ENCODE measurements around the gene PLIN5. TPM values are rescaled to one million over a fixed set of nuclear protein-coding genes. Genes with fewer than 3 reads are reported as not detected.

The PLIN5 gene
- total RNA-seq, 1 donor from 2014 or later: 0.27 TPM

DNA sequence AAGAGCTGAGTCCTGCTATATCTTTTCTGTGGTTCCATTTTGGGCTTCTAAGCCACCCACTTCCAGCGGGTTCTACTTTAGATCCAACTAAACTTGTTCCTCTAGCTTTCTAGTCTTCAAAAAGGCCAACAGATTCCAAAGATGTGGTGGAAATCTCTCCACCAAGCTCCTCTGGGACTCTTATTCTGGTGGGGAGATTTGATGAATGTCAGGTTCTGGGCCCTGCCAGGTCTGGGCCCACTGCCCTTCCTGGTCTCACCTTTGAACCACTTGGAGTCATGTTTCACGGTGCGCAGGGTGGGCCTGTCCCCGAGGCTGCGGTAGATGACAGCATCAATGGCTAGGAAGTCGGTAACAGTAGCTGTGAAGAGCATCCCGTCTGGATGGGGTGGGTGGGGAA, 19.7 kb upstream of the PLIN5 start:
- Mint-ChIP-seq H3K27ac (no peak overlapping the region), H3K36me3 (peaks cover 7% of the 10 kb centered on the region), H3K4me1 (peaks cover 3% of the 10 kb centered on the region), H3K4me3 (no peak overlapping the region), H3K27me3 (ENCODE audit: low read depth) (peaks cover 4% of the 10 kb centered on the region), H3K9me3 (peaks cover 4% of the 10 kb centered on the region)
- DNase-seq (ENCODE audit: low spot score in 2 of 2, unreplicated experiment in 2 of 2): no peak
- TF ChIP-seq CTCF (IDR thresholded peaks at IDR 0.05; ENCODE audit: unreplicated experiment): no peak

DNA sequence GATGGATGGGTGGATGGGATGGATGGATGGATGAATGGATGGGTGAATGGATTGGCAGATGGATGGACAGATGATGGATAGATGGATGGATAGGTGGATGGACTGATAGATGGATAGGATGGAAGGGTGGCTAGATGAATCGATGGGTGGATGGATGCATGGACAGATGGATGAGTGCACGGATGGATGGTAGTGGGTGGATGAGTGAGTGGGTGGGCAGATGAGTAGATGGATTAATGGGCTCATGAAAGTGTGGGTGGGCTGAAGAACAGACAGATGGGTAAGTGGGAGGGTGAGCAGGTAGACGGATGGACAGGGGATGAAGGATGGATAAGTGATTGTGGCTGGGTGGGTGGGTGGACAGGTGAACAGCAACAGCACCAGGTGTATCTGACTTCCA, 18.8 kb upstream of the PLIN5 start:
- Mint-ChIP-seq H3K9me3 (peaks cover 4% of the 10 kb centered on the region), H3K27me3 (ENCODE audit: low read depth) (peaks cover 4% of the 10 kb centered on the region), H3K36me3 (peaks cover 7% of the 10 kb centered on the region), H3K4me1 (peaks cover 3% of the 10 kb centered on the region), H3K27ac (no peak overlapping the region), H3K4me3 (no peak overlapping the region)
- no peak for DNase-seq (ENCODE audit: low spot score in 2 of 2, unreplicated experiment in 2 of 2)
- TF ChIP-seq CTCF (IDR thresholded peaks at IDR 0.05; ENCODE audit: unreplicated experiment): no peak

- Mint-ChIP-seq H3K27me3 (ENCODE audit: low read depth) (peaks cover 4% of the 10 kb centered on the region), H3K36me3 (peaks cover 7% of the 10 kb centered on the region), H3K4me3 (no peak overlapping the region), H3K4me1 (peaks cover 3% of the 10 kb centered on the region), H3K27ac (no peak overlapping the region), H3K9me3 (peaks cover 4% of the 10 kb centered on the region)
- TF ChIP-seq CTCF (IDR thresholded peaks at IDR 0.05; ENCODE audit: unreplicated experiment): no peak
- no peak for DNase-seq (ENCODE audit: low spot score in 2 of 2, unreplicated experiment in 2 of 2)
Measured at GRCh38 chr19:4553092-4553695, 18.2 kb upstream of the PLIN5 start.

GRCh38 chr19:4552525-4552819, 17.4 kb upstream of the PLIN5 start:
- H3K27me3 Mint-ChIP-seq (ENCODE audit: low read depth): peaks cover 1% of the 10 kb centered on the region
- no peak overlapping the region for H3K4me3 Mint-ChIP-seq
- H3K27ac Mint-ChIP-seq: no peak overlapping the region
- H3K9me3 Mint-ChIP-seq: peaks cover 4% of the 10 kb centered on the region
- no peak for TF ChIP-seq CTCF (IDR thresholded peaks at IDR 0.05; ENCODE audit: unreplicated experiment)
- peaks cover 2% of the 10 kb centered on the region for H3K4me1 Mint-ChIP-seq
- no peak for DNase-seq (ENCODE audit: low spot score in 2 of 2, unreplicated experiment in 2 of 2)
- peaks cover 7% of the 10 kb centered on the region for H3K36me3 Mint-ChIP-seq

DNA sequence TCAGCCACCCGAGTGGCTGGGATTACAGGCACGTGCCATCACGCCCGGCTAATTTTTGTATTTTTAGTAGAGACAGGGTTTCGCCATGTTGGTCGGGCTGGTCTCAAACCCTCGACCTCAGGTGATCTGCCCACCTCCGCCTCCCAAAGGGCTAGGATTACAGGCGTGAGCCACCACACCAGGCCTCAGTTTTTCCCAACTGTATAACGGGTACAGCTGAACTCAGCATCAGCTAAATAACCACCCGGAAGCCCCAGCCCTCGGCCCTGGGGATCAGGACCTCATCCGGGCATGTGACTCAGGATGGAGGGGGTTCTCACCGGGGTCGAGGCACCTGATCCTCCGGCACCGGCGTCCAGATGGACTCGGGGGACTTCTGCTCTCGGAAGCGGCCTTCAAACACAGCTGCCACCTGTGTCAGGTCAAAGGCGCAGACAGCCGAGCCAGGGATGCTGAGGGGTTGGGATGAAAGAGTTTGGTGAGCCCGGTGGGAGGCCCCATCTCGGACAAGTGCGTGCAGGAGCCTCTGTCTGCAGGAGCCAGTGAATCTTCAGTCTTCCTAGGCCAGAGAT, 15.5 kb upstream of the PLIN5 start:
- H3K4me3 Mint-ChIP-seq: no peak overlapping the region
- DNase-seq (ENCODE audit: low spot score in 2 of 2, unreplicated experiment in 2 of 2): no peak
- H3K4me1 Mint-ChIP-seq: no peaks in the 10 kb centered on the region
- TF ChIP-seq CTCF (IDR thresholded peaks at IDR 0.05; ENCODE audit: unreplicated experiment): no peak
- peaks cover 7% of the 10 kb centered on the region for H3K36me3 Mint-ChIP-seq
- peaks cover 4% of the 10 kb centered on the region for H3K9me3 Mint-ChIP-seq
- no peaks in the 10 kb centered on the region for H3K27me3 Mint-ChIP-seq (ENCODE audit: low read depth)
- H3K27ac Mint-ChIP-seq: no peak overlapping the region

DNA sequence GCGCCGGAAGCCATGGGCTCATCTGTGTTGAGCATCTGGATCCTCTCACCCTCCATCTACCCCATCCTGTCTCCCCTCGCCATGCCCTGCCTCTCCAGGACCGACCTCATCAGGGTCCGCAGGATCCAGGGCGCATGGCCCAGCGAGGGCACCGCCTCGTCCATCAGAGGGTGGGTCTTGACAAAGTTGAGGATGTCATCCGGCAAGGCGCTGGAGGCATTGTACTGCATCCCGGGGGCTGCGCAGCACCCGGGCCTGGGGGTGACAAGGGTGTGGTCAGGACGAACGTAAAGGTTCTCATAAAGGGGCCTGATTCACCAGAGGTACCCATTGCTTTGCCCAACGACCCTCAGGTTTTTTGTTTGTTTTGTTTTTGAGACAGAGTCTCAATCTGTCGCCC, 15.0 kb upstream of the PLIN5 start:
- no peak for TF ChIP-seq CTCF (IDR thresholded peaks at IDR 0.05; ENCODE audit: unreplicated experiment)
- H3K36me3 Mint-ChIP-seq: peaks cover 7% of the 10 kb centered on the region
- peaks cover 4% of the 10 kb centered on the region for H3K9me3 Mint-ChIP-seq
- no peak overlapping the region for H3K27ac Mint-ChIP-seq
- no peak for DNase-seq (ENCODE audit: low spot score in 2 of 2, unreplicated experiment in 2 of 2)
- no peaks in the 10 kb centered on the region for H3K27me3 Mint-ChIP-seq (ENCODE audit: low read depth)
- no peak overlapping the region for H3K4me3 Mint-ChIP-seq
- H3K4me1 Mint-ChIP-seq: no peaks in the 10 kb centered on the region
